Right lobe of liver (tissue), 6 donors: ENCODE data around the gene FANCG. TPM values are rescaled to one million over a fixed set of nuclear protein-coding genes. Genes with fewer than 3 reads are reported as not detected.

ENCODE experiments used
- ATAC-seq, 4 donors: fragments of 200-7000 bp; cut with Tn5 transposase; one replicate each; pipeline ENCODE4 v1.9.1; 2020; ENCODE audit warnings: mild to moderate bottlenecking in 4 of 4, moderate library complexity in 4 of 4
- DNase-seq, 3 donors: peaks; one replicate each; pipeline ENCODE4 v3.0.0-alpha.2; 2020
- H3K27ac ChIP-seq, 3 donors: fragments of 200-600 bp; one replicate each; pipeline ENCODE4 v1.8.0; 2022
- H3K27me3 ChIP-seq, 2 donors: fragments of 200-600 bp; one replicate each; pipeline ENCODE4 v1.8.0; 2022
- H3K36me3 ChIP-seq, 4 donors: fragments of 200-600 bp; sonication (generic) in 1 of 4; one replicate each; pipeline versions ENCODE4 v1.5.1 to v1.8.0; 2017 to 2022; ENCODE audit warnings: control low read depth in 1 of 4
- H3K4me1 ChIP-seq, 4 donors: fragments of 200-600 bp; sonication (generic) in 1 of 4; one replicate each; pipeline versions ENCODE4 v1.5.1 to v1.8.0; 2017 to 2022; ENCODE audit warnings: control low read depth in 1 of 4
- H3K4me3 ChIP-seq, 3 donors: fragments of 200-600 bp; one replicate each; pipeline ENCODE4 v1.8.0; 2022
- H3K9me3 ChIP-seq, 4 donors: fragments of 200-600 bp; sonication (generic) in 1 of 4; one replicate each; pipeline versions ENCODE4 v1.5.1 to v1.8.0; 2017 to 2022; ENCODE audit warnings: control low read depth in 1 of 4
- POLR2A ChIP-seq: fragments of 450-650 bp; IDR thresholded peaks from one replicate; pipeline ENCODE4 v1.6.1; 2017; ENCODE audit warnings: antibody characterized with exemption, mild to moderate bottlenecking
- WGBS: methylation state at CpG from one replicate; pipeline ENCODE4 v1.1.6; 2018; ENCODE audit warnings: low coverage, low lambda C conversion rate; ENCODE audit not compliant: insufficient coverage; ENCODE audit errors: missing lambda C conversion rate; 5-methylcytosine and 5-hydroxymethylcytosine counted together
- intact Hi-C, 2 donors: fragments of 100-400 bp; cut with DNase I; formaldehyde crosslinking; loops; one replicate each; pipeline versions ENCODE4 v1.11.2 to v1.14.1; 2022
- total RNA-seq, 6 experiments: library from RNA; depleted of rRNA in 2 of 6; stranded (reverse); fragments of >200 nt in 2 of 6; fragmentation: NEBNext Ultra II Directional in 3 of 6; extraction: Animal tissue kit (Norgen Biotek cat#: 25700) in 3 of 6; gene quantifications; one replicate each; pipeline versions ENCODE4 v1.1.0 to v1.2.4, GENCODE V29; 2016 to 2023
- TF ChIP-seq, protein P1 (sequence below), 4 donors: fragments of 200-600 bp in 3 of 4; fragments of 450-650 bp in 1 of 4; IDR thresholded peaks; one replicate each; pipeline versions ENCODE4 v1.5.1 to v1.8.0; 2016 to 2022; ENCODE audit warnings: antibody characterized with exemption in 4 of 4, mild to moderate bottlenecking in 2 of 4
- donor health status: DM: no; HTN: yes; CAD: no.
- donor health status: DM: no; HTN: no; CAD: no.
- donor health status: DM: no; HTN: no; CAD: no.
- donor health status: DM: no; HTN: yes; CAD: no.
- donor health status: DM: no; HTN: yes; CAD: no.

Gene FANCG
- total RNA-seq, 6 experiments from 2014 or later, result 2.9 to 7.1 (median 4.2) TPM

DNA sequence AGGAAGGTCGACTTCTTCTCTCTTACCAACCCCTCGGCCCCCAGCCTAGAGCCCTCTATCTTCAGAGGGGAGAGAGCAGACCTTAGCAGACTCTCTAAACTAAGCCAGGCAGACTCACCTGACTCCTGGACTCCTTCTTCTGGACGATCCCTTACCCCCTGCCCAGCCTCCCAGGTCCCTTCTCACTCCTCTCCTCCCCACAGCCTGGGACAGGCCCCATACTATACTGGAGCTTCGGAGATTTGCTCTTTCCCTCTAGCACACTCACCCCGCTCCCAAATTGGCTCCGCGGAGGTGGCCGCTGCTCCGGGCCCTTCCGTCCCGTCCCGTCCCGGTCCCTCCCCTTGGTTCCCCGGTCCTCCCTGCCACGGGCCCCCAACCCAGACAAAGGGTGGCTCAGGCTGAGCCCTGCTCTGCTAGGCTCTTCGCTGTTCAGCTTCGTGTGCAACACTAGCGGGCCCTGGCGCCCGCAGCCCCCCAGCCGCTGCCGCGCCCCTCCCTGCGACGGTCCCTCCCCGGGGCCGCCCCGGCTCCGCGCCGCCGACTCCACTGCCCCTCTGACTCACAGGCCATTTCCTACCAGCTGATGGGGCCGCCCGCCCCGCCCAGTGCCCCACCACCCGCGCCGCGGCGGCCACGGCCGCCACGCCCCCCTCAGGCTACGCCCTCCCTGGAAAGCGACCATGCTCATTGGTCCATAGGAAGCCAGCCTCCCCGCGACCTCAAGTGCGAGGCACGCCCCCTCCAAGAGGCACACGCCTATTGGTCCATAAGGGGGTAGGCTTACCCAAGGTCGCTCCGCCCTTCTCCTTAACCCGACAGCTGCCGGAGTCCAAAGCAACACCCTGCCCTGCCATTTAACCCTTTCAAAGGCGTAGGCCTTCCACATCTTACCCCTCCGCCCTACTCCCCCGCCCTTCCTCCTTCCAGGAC is 31.5 kb upstream of the FANCG start:
- Histone ChIP-seq H3K4me1 (peaks cover 0 to 39% (median 13%) of the 10 kb centered on the region in 4 donors), H3K36me3 (peaks cover 0 to 21% (median 4%) of the 10 kb centered on the region in 4 donors), H3K4me3 (peak overlapping the region; percentile 70 to 95 (median 83)), H3K27me3 (no peaks in the 10 kb centered on the region), H3K9me3 (no peaks in the 10 kb centered on the region), H3K27ac (peak overlapping the region; percentile 50 to 90 (median 62))
- peak; percentile 64 to 78 (median 78) for ATAC-seq
- WGBS, result 4% methylated on average over 22 of the region's 57 CpGs
- intact Hi-C loops, result loop anchor here in 1 of 2 donors (10.0 kb wide), 1 partner anchor 154 kb away; no protein-coding TSS in a partner anchor
- peak; percentile 98 to 99 (median 99) for DNase-seq
- TF ChIP-seq POLR2A, result peak; percentile 69
- TF ChIP-seq, protein P1, sequence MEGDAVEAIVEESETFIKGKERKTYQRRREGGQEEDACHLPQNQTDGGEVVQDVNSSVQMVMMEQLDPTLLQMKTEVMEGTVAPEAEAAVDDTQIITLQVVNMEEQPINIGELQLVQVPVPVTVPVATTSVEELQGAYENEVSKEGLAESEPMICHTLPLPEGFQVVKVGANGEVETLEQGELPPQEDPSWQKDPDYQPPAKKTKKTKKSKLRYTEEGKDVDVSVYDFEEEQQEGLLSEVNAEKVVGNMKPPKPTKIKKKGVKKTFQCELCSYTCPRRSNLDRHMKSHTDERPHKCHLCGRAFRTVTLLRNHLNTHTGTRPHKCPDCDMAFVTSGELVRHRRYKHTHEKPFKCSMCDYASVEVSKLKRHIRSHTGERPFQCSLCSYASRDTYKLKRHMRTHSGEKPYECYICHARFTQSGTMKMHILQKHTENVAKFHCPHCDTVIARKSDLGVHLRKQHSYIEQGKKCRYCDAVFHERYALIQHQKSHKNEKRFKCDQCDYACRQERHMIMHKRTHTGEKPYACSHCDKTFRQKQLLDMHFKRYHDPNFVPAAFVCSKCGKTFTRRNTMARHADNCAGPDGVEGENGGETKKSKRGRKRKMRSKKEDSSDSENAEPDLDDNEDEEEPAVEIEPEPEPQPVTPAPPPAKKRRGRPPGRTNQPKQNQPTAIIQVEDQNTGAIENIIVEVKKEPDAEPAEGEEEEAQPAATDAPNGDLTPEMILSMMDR (IDR thresholded peaks at IDR 0.05), result no peak

GRCh38 chr9:35110327-35110761 is 30.6 kb upstream of the FANCG start:
- WGBS, result 38% methylated on average over 2 of the region's 3 CpGs
- intact Hi-C loops, result loop anchor here in 1 of 2 donors (10.0 kb wide), 1 partner anchor 154 kb away; no protein-coding TSS in a partner anchor
- H3K4me1 ChIP-seq, result peaks cover 0 to 39% (median 13%) of the 10 kb centered on the region in 4 donors
- peak overlapping the region in 1 of 3 donors; percentile 90 for H3K27ac ChIP-seq
- no peak for DNase-seq
- H3K4me3 ChIP-seq, result peak overlapping the region; percentile 70 to 95 (median 83)
- H3K36me3 ChIP-seq, result peaks cover 0 to 31% (median 8%) of the 10 kb centered on the region in 4 donors
- ATAC-seq, result peak in 1 of 4 donors; percentile 4
- TF ChIP-seq, protein P1 (IDR thresholded peaks at IDR 0.05), result no peak
- no peak for TF ChIP-seq POLR2A
- H3K9me3 ChIP-seq, result no peaks in the 10 kb centered on the region
- H3K27me3 ChIP-seq, result no peaks in the 10 kb centered on the region

DNA sequence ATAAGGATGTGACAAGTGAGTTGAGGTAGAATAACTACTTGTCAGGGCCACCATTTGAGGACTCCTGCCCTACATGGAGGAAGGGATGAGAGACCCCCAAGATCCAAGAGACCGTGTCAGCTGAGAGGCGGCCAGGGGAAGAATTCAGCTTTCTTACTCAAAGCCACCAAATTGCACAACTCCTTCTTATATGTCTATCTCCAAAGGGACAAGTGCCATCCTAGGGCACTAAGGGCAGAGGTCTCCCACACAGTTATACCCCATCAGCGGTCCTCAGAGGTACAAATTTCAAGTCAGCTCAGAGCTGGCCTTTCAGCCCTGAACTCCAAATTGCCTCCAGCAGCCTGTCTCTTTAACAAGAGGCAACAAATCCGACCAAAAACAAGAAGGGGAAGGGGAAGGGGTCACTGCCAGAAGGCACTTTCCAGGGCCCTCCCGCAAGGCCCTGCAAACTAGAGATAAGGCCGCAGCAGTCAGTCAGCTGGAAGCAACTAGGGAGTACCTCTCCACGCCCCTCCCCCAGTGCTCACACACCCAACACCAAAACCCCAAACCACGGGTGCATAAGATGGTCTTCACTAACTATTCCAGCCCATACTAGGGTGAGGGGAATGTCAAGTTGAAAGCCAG is 29.3 kb upstream of the FANCG start:
- DNase-seq (no peak), ATAC-seq (no peak)
- Histone ChIP-seq H3K4me3 (no peak overlapping the region), H3K9me3 (no peaks in the 10 kb centered on the region), H3K4me1 (peaks cover 0 to 34% (median 13%) of the 10 kb centered on the region in 4 donors), H3K36me3 (peaks cover 0 to 42% (median 12%) of the 10 kb centered on the region in 4 donors), H3K27me3 (no peaks in the 10 kb centered on the region), H3K27ac (no peak overlapping the region)
- TF ChIP-seq, protein P1 (IDR thresholded peaks at IDR 0.05), result no peak
- no peak for TF ChIP-seq POLR2A
- WGBS, result 62% methylated on average over 6 of the region's 8 CpGs
- intact Hi-C loops, result no loop called here

GRCh38 chr9:35108461-35108860 is 28.7 kb upstream of the FANCG start:
- no peak for DNase-seq
- intact Hi-C loops, result no loop called here
- 90% methylated on average over 6 of the region's 6 CpGs for WGBS
- Histone ChIP-seq H3K36me3 (peaks cover 0 to 42% (median 12%) of the 10 kb centered on the region in 4 donors), H3K27me3 (no peaks in the 10 kb centered on the region), H3K4me1 (peaks cover 0 to 34% (median 14%) of the 10 kb centered on the region in 4 donors), H3K27ac (no peak overlapping the region), H3K4me3 (no peak overlapping the region), H3K9me3 (no peaks in the 10 kb centered on the region)
- TF ChIP-seq POLR2A, result no peak
- TF ChIP-seq, protein P1 (IDR thresholded peaks at IDR 0.05), result no peak
- no peak for ATAC-seq
